GM06990 (cell line): ENCODE data around the gene ARHGAP29.

Experiments
- DNase-seq: peaks from one replicate; pipeline ENCODE4 v3.0.0-alpha.2; 2011; ENCODE audit not compliant: insufficient read length; ENCODE audit errors: extremely low read depth
- H3K27me3 ChIP-seq: replicated peaks from 2 replicates; pipeline ENCODE4 v1.6.0; 2011; ENCODE audit warnings: low read length; ENCODE audit not compliant: control insufficient read depth, insufficient read depth
- H3K36me3 ChIP-seq: 2 replicates; pipeline ENCODE4 v1.5.1; 2011; ENCODE audit warnings: low read length; ENCODE audit not compliant: control insufficient read depth, insufficient read depth
- H3K4me3 ChIP-seq: replicated peaks from 2 replicates; pipeline ENCODE4 v1.5.1; 2011; ENCODE audit warnings: low read depth, mild to moderate bottlenecking, control low read depth, low read length
- TF ChIP-seq, protein P1 (sequence below): IDR thresholded peaks from 2 replicates; pipeline ENCODE4 v1.5.1; 2011; ENCODE audit warnings: low read length, control low read depth, mild to moderate bottlenecking, inconsistent platforms; ENCODE audit not compliant: insufficient read depth, poor library complexity, severe bottlenecking

The ARHGAP29 gene

DNA sequence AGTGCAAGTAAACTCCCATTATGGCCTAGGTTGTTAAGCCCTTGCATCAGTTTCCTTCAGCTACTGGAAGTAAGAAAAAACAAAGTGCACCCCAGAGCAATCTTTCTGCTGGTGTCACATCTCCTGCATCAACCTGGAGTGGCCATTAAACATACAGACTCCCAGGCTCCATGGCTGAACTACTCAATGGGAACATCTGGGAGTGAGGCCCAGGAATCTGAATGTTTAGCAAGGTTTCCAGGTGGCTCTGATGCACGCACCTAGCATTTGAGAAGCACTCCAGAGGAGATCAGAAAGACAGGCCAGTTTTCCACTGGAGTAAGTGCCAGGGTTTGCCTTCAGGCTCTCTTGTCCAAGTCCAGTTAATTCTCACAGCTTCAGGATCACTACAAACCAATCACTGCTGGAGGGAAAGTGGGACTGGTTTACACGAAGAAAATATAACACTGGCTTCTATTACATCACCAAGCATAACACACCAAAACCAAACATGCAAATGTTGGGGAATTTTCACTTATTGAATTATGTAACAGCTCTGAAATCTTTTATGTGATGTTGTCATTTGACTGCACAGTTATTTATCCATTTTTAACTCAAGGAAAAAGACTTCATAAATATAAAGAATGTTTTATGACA lies 94.1 kb downstream of the ARHGAP29 start:
- Histone ChIP-seq H3K27me3 (peaks cover 1% of the 10 kb centered on the region; the same call in 1 of the 2 replicates), H3K36me3 (no peaks in the 10 kb centered on the region), H3K4me3 (no peak overlapping the region)
- TF ChIP-seq, protein P1, sequence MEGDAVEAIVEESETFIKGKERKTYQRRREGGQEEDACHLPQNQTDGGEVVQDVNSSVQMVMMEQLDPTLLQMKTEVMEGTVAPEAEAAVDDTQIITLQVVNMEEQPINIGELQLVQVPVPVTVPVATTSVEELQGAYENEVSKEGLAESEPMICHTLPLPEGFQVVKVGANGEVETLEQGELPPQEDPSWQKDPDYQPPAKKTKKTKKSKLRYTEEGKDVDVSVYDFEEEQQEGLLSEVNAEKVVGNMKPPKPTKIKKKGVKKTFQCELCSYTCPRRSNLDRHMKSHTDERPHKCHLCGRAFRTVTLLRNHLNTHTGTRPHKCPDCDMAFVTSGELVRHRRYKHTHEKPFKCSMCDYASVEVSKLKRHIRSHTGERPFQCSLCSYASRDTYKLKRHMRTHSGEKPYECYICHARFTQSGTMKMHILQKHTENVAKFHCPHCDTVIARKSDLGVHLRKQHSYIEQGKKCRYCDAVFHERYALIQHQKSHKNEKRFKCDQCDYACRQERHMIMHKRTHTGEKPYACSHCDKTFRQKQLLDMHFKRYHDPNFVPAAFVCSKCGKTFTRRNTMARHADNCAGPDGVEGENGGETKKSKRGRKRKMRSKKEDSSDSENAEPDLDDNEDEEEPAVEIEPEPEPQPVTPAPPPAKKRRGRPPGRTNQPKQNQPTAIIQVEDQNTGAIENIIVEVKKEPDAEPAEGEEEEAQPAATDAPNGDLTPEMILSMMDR = no peak
- DNase-seq = no peak

GRCh38 chr1:94142583-94142982 lies 94.8 kb downstream of the ARHGAP29 start:
- H3K4me3 ChIP-seq = no peak overlapping the region
- H3K36me3 ChIP-seq = no peaks in the 10 kb centered on the region
- TF ChIP-seq, protein P1 = no peak
- H3K27me3 ChIP-seq = peaks cover 1% of the 10 kb centered on the region; the same call in 1 of the 2 replicates
- no peak for DNase-seq

DNA sequence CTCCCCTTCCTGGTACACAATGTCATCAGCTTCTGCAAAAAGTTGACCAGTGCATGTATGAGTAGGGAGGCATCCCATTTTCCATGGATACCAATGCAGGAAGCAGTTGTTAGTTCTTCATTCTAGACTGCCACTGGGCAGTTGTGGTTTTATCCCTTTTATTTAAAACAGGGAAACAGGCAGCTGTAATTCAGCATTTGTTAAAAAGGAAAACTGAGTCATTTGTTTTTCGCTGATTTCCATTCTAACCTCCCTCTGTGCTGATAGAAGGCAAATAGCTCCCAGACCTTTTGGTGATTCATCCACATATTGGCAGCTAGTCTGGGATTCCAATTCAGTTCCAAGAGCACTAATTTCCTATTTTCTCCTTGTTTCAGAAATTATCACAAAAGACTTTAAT lies 95.4 kb downstream of the ARHGAP29 start:
- no peak overlapping the region for H3K4me3 ChIP-seq
- TF ChIP-seq, protein P1 = no peak
- peaks cover 1% of the 10 kb centered on the region; the same call in 1 of the 2 replicates for H3K27me3 ChIP-seq
- no peak for DNase-seq
- H3K36me3 ChIP-seq = no peaks in the 10 kb centered on the region

- Histone ChIP-seq H3K27me3 (no peaks in the 10 kb centered on the region), H3K36me3 (no peaks in the 10 kb centered on the region), H3K4me3 (no peak overlapping the region)
- TF ChIP-seq, protein P1 = no peak
- no peak for DNase-seq
Measured at GRCh38 chr1:94132111-94132510, 105.3 kb downstream of the ARHGAP29 start.

DNA sequence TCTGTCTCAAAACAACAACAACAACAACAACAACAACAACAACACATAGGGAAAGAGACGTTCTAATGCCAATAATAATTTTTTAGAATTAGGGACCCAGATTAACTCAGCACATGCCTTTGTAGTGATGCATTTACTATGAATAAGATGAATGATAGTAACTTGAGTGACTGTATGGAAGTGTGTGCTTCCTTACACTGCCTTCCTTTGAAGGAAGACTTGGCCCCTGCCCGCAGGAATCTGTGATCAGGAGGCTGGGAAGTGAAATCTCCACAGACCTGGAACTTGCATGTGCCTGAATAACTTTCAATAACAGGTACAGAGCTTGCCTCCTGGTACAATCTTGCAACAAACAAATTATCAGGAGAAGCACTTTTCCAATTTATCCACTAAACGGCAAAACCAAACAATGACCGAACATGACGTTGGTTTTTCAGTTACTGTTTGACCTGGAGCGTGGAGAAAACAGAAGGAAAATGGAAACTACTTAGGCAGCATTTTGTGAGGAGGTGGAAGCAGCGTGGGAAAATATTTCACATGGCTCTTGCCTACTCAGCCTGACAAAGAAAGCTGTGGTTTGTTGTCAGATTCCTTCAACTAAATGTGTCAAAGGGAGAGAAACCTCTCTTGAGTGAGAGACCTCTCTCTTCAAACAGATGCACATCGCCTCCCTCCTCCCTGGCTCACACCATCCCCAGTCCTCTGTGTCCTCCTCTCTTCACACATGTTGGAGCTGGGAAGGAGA lies 106.4 kb downstream of the ARHGAP29 start:
- no peaks in the 10 kb centered on the region for H3K36me3 ChIP-seq
- TF ChIP-seq, protein P1 = no peak
- DNase-seq = no peak
- H3K4me3 ChIP-seq = no peak overlapping the region
- no peaks in the 10 kb centered on the region; the same call in 1 of the 2 replicates for H3K27me3 ChIP-seq

GRCh38 chr1:94126651-94127050 lies 110.7 kb downstream of the ARHGAP29 start:
- H3K27me3 ChIP-seq = no peaks in the 10 kb centered on the region; the same call in 1 of the 2 replicates
- no peaks in the 10 kb centered on the region for H3K36me3 ChIP-seq
- no peak for DNase-seq
- TF ChIP-seq, protein P1 = no peak
- no peak overlapping the region for H3K4me3 ChIP-seq
